IPS DF 19.7 (cell line): Measurements from ENCODE around the gene MCRIP1.

ENCODE experiments used
- DNase-seq: peaks from one replicate; pipeline ENCODE4 v3.0.0-alpha.2; 2013; ENCODE audit warnings: low read depth, low spot score

The MCRIP1 gene, protein sequence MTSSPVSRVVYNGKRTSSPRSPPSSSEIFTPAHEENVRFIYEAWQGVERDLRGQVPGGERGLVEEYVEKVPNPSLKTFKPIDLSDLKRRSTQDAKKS

DNA sequence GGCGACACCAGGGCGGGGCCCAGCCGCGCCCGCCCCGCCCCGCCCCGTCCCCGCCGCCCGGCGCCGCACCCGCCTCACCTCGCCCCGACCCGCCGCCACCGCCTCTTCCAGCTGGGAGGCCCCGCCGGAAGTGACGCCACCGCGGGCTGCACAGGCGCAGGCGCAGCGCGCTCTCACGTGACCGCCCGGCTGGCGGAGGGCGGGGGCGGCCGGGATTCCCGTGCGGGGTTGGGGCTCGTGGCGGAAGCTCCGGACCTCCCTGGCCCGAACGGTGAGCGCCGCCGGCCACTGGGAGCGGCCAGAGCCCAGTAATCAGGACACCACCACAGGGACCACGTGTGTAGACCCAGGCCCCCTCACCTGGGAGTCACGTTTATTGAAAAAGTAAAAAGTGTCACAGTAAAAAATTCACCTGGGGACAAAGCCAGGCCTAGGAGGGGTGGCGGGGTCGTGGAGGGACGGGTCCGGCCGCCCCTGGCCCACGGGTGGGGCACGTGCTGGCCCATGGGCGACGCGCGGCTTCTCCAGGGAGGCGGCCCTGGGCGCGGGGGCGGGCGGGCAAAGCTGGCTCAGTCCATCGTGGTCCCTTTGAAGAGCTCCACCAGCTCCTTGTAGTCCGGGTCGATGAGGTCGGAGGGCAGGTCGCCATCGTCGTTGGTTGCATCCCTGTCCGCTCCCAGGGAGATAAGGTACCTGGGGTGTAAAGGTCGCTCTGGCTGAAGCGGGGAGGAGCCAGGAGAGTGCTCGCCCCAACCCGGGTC lies at the start of gene MCRIP1:
TSS of gene MCRIP1 (minus strand) at position 132 of the 761 bp plus-strand sequence. CDS start 8,785 bp downstream, outside the sequence.
- DNase-seq: peak; percentile 67

DNA sequence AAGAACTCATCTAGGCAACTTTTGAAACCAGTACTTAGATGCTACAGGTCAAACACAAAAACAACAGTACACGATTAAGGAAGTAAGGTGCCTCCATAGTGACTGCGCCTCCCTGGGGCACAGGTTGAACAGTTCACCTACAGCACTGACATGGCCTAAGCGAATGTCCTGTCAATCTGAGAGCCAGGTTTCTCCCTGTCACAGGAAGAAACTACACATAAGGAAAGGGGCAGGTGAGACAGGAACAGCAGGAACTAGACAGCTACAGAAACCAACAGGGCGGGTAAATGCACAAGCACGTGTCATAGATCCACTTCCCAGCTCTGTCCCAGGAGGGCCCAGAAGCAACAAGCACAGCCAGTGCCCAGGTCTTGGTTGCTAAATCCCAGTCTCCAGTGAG lies 46.0 kb upstream of the MCRIP1 start:
- DNase-seq: no peak

DNA sequence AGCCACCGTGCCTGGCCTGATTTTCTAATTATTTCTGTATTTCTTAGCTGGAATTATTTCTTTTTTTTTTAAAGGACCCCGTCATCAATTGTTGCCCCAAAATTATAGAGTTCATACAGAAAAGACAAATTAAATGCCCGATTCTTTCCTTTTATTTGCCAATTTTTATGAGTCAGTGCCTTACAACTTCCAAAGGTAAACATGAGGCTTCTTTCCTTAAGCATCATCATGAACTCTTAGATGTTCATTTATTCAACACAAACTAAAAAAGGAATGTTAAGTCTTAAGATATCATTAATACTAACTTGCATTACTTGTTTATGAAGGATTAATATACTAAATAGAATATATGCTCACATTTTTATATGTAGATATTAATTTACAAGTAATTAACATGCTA lies 45.2 kb upstream of the MCRIP1 start:
- no peak for DNase-seq

DNA sequence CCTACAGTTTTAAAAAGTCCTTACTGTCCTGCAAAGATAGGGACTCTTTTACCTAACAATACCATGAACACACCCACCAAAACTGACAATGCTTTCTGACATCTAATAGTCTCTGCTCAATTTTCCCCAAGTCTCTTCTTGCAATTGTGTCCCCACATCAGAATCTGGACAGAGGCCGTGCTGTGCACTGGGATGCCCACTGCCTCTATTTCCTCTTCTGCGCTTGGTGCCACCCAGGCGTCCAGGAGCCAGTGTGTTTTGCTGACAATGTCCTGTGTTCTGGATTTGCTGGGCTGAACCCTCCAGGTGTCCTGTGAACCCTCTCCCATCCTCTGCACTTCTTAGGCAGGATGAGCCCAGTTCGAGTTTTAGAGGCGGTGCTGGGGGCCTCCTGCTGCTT lies 44.5 kb upstream of the MCRIP1 start:
- no peak for DNase-seq

DNA sequence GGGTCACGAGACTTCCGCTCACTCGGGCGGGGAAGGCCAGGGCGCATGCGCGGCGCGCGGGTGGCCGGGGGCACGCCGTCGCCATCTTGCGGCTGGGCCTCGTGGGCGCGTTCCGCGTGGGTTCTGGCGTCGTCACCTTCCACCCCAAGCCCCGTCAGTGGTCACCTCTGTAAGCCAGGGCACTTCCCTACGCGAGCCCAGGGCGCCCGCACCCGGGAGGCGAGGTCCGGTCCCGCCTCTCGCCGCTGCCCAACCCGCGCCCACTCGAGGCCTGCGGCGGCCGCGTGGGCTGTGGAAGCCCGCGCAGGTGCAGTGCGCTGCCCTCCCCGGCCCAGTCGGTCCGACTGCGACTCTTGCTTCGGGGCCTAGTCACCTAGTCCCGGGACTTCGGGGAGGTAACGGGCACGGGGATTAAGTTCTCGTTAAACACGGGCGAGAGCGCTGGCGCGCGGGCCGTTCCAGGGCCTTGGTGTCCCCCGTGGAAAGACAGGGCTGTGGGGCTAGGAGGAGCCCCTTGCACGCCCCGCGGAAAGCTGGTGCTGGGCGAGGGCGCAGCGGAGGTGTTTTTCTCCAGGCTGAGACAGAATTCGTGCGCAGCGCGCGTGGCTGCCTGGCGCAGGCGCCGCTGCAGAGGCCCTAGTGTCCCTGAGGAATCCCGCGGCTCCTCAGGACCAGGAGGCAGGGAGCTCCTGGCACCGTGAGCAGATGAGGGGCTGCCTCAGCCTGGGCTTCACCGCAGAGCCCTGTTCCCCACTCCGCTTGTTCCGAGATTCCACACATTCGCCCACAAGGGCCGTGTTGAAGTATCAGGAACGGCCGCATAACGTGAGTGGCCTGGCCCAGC lies 38.5 kb upstream of the MCRIP1 start:
- no peak for DNase-seq

DNA sequence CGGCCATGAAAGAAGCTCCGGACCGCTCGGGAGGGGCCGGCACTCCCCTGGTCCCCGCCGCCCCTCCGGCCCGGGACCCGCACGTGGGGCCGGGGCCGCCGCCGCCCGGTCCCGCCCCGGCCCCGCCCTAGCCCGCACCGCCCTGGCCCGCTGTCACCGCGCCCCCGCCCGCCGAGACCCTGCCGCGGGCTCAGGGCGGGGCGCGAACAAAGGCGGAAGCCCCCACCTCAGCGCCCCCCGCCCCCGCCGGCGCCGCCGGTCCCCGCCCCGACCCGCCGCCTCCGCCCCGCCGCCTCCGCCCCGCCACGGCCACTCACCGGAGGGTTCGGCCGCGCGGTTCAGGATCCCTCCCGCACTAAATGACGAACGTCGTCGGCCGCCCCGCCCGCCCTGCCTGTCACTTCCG lies 37.9 kb upstream of the MCRIP1 start, which contains the start of gene ARHGDIA:
TSS of gene ARHGDIA (minus strand) at position 357 of the 406 bp plus-strand sequence. CDS start 1,407 bp downstream, outside the sequence.
- no peak for DNase-seq

DNA sequence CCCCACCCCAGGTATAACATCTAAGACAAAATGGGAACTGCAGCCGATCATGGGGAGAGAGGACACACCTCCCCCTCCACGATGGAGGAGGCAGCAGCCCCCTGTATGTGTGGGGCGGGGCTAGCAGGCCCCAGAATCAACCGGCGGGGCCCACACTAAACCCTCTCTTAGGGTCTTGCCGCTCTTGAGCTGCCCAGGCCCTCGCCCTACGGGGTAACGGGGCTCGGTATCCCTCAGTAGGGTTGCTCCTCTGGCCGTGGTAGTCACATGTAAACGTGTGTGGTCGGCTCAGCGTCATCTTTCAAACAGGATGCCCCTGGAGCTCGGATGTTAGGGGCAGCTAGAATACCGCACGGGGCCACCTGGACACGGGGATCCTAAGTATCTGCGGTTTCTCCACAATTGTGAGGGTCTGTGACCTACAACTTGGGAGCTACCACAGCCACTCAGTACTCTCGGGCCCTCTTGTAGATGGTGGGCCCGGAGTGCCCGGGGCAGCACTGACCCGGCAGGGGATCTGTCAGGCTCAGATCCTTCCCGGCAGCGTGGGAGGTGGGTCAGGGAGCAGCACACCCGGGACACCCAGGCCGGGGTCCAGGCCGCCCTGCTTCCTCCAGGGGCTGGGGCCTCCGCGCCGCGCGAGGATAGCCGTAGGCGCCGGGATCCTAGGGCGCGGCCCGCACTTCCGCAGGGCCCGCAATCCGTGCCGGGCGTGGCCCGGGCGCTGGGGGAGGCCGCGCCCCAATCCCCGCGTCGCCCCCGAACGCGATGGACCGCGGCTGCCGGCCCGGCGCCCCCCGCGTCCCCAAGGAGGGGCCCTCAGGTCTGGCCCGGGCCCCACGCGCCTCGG lies 37.3 kb upstream of the MCRIP1 start:
- no peak for DNase-seq

DNA sequence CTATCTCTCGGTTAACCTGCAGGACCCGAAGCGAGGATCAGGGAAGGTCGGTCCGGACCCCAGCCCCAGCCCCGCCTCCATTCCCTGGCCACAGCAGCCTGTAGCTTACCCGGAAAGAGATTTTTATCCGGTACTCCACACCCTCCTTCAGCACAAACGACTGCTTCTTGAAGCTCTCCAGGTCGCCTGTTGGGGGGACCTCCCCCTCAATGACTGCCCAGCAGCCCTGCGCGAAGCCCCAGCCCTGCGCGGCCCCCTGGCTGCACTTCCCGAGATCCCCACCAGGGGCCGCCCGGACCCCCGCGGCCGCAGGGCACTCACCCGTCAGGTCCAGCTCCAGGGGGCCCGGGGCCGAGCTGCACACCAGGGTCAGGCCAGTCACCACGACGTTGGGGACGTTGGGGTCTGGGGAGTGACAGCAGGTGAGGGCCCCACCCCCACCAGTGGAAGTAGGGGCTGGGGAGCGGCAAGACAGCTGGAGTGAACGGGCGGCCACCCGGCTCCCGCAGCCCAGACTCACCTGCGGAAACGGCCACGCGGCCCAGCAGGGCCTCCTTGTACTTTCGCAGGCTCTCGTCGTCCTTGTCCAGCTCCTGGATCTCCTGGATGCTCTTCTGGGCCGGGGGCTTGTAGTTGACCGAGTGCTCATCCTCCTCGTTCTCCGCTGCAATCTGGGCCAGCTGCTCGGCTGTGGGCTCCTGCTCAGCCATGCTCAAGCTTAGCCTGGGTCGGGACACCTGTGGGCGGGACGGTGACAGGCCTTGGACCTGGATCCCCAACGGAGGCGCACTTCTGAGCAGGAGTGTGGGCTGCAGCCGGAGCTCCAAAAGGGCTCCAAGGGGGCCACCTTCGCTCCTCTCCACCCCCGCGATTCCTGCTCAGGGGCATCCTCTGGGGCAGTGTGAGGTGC lies 36.4 kb upstream of the MCRIP1 start:
- no peak for DNase-seq

DNA sequence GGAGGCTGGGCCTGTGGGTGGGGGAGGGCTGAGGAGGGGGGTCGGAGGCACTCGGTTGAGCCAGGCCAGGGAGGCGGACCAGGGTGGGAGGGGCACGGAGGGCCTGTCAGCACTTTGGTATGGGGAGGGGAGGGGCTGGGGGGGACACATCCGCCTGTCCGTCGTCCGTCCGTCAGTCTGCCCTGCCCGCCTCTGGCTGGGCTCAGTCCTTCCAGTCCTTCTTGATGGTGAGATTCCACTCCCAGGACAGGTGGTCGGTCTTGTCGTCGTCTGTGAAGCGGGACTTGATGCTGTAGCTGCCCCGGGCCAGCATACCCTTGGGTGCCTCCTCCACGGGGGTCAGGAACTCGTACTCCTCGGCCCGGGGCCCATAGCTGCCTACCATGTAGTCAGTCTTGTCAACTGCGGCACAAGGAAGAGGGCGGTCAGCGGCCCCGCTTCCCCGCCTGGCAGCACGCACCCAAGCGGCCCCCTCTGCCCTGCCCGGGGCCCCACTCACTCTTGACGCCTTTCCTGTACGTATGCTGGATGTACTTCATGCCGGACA lies 35.7 kb upstream of the MCRIP1 start:
- DNase-seq: no peak

DNA sequence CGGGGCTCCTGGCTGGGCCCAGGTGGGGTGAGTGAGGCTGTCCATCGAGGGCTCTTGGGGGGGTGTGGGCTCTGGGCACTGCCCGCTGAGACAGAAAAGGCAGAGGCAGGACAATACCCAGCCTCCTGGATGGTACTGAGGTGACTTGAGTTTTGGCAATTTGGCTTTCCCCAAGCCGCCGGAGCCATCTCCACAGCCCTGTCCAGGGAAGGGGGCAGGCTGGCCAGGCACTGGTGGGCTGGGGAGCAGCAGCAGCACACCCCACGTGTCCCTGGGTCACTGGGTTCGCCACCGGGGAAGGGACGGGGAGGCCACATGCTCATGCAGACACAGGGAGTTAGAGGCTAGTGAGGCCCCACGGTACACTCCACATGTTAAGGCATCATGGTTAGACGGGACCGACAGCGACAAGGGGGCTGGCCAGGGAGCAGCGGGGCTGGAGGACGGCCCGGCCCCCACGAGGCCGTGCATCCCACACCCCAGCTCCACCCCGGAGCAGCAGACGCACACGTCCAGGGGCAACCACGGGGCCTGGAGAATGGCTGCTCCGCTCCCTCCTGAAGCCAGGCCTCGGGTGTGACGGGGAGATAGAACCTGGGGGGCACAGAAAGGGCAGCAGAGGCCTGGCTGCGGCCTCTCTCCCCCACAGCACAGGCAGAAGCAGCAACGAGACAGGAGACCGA lies 35.0 kb upstream of the MCRIP1 start:
- no peak for DNase-seq

DNA sequence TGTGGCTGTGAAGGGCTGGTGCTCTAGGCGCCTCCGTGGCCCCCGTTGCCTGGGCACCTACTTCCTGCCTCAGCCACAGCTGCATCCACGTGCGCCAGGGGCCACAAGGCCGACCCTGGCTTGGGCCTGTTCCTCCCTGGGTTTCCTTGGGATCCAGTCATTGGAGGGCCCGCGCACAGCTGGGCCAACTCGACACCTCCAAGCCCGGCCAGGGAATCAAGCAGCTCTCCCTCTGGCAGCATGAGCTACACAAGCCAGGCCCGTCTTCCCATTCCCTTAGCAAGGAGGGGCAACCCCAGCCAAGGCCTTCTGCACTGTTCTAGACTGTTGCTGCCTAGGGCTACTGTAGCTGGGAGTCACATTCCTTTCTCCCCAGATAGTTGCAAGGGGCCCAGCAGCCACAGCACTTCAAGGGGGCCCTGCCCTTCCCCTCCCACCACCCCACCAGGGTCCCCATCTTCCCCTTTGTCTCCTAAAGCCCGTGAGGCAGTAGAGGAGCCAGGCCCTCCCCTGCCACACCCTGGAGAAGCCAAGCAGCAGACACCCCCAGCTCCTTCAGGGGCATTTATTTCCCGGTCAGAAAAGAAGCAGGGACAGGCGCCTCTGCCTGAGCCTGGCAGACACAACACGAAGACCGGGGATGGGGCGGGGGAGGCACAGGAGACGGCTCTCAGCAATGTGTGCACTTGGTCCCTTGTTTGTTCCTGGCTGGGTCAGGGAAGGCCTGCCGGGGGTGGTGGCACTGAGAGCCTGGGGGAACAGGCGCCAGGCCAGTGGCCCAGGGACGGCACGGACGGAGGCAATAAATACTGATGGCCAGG lies 34.3 kb upstream of the MCRIP1 start:
- DNase-seq: no peak

DNA sequence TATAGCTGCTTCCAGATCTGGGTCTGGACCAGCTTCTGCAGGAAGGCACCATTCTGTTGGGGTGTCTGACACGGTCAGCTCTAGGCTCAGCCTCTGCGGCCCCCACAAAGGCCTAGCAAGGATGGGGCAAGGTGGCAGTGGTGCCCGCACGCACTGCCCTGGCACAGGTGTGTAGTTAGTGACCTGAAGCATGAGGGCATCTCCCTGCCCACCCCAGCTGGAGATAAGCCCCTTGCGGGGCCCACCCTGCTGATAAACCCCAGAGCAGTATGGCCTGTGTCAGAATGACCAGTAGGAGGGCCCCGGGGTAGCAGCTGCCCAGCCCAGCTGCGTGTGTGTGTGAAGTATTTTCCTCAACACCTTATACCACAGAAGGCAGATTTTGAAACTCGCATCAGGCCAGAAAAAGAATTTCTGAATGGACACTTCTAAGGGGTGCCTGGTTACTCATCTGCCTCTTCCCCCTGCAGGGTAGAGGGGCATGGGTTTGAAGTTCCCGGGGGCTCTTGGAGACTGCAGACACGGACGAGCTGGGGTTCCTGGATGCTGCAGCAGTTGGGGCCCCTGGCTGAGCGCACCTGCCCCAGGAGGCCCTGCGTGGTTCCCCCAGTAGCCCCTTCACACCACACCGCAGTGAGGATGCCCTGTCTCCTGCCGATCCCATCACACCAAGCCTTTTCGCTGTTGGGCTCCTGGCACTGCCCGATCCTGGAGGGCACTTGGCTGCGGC lies 33.5 kb upstream of the MCRIP1 start:
- DNase-seq: no peak

DNA sequence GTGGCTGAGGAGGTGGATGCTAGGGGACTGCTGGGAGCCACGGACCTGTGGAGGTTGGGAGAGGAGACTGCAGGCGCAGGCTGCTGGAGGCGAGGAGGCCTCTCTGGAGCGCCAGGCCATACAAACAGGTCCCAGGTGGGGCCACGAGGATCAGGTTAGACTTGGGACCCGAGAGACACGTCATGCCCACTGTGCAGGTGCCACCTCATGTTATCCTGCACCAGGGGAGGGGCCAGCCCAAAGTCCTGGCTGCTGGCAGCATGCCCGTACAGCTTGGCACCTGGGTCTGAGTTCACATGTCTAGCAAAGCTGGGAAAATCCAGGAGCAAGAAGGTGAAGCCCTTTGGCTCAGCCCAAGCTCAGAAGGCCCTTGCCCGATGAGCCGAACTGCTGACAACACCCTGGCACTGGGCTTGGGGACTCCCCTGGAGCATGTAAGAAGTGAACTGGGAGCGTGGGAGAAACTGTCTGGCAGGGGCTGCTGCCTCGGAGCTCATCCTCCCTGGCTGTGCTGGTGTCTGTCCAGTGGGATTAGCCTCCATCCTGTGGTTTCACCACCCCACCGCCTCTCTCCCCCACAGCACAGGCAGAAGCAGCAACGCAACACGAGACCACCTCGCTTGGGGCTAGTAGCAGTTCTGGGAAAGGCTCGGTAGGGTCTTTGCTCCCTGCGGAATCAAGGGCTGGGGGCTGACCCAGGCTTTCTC lies 32.8 kb upstream of the MCRIP1 start:
- no peak for DNase-seq

DNA sequence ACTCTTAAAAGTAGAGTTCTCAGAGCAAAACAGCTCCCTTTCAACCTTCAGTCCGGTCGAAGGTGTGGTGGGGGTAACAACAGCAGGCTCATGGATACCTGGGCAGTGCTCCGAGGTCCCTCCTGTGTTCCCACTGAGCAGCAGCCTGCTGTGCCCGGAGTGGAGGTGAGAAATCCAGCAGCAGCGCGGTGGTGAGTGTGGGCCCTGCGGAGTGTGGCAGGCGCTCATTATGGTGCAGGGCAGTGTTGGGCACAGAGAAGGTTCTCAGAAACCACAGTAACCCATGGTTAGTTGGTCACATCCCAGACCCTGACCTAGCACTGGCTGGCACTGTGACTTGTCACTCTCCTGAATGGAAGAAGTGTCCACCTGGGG lies 32.3 kb upstream of the MCRIP1 start:
- no peak for DNase-seq

DNA sequence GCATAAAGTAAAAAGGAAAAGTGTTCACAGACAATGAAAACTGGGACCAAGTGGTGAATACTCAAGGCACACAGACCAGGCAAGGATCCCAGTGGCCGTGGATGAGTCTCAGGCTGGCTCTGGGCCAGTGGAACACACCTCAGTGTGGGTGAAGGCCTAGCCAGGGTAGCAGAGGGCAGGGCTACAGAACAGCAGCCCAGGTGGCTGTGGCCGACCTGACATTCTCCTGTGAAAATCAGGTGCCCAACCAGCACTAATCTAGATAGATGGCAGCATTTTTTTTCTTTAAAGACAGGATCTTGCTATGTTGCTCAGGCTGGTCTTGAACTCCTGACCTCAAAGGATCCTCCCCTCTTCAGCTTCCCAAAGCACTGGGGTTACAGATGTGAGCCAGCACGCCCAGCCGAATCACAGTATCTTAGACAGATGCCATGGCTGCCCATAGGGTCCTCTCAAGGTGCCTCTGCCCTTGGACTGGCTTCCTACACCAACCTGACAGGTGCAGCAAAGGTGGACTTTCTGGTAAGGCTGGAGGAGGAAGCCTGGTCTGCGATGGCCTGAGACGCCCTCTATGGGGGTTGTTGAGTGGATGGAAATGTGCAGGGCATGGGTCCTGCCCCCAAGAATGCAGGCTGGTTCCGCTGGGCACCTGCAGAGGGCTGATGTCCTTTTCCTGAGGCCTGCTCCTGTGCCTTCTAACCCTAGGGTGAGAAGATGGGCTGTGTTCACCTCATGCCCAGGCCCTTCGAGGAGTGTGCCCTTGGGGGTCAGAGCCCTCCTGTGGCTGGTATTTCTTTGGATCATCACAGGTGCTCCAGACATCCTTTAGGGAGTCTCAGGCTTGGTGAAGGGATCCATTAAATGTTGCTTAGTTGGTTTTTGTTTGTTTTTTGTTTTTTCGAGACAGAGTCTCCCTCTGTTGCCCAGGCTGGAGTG lies 31.0 kb upstream of the MCRIP1 start:
- no peak for DNase-seq

DNA sequence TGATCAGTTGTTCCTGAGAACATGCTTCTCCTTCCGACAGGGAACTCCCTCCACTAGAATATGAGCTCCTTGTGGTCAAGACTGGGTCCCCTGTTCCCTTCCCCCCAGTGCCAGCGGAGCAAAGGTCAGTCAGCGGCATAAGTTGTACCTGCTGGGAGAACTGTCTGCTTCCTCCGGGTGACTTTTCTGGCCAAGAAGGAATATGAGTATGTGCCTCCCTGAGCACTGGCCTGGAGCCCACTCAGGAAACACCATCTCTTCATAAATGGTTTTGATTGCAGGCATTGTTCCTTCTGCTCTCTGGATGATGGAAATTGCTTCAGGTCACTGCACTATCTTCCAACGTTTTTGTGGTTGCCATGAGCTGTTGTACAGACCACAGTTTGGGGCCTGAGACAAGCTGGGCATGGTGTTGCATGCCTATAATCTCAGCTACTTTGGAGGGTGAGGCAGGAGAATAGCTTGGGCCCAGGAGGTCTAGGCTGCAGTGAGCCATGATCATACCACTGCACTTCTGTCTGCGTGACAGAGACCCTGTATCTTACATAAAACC lies 30.1 kb upstream of the MCRIP1 start:
- no peak for DNase-seq
